Islet precursor cell (in vitro differentiated cells): ENCODE measurements around the gene ENPP4.
"Not testable (repeated sequence)": the region's sequence is repeated elsewhere in the genome, so short reads cannot be mapped to it uniquely, and the experiment has no call there.

Experiments used
- DNase-seq: peaks from one replicate; pipeline ENCODE4 v3.0.0-alpha.2; 2018

The ENPP4 gene

DNA sequence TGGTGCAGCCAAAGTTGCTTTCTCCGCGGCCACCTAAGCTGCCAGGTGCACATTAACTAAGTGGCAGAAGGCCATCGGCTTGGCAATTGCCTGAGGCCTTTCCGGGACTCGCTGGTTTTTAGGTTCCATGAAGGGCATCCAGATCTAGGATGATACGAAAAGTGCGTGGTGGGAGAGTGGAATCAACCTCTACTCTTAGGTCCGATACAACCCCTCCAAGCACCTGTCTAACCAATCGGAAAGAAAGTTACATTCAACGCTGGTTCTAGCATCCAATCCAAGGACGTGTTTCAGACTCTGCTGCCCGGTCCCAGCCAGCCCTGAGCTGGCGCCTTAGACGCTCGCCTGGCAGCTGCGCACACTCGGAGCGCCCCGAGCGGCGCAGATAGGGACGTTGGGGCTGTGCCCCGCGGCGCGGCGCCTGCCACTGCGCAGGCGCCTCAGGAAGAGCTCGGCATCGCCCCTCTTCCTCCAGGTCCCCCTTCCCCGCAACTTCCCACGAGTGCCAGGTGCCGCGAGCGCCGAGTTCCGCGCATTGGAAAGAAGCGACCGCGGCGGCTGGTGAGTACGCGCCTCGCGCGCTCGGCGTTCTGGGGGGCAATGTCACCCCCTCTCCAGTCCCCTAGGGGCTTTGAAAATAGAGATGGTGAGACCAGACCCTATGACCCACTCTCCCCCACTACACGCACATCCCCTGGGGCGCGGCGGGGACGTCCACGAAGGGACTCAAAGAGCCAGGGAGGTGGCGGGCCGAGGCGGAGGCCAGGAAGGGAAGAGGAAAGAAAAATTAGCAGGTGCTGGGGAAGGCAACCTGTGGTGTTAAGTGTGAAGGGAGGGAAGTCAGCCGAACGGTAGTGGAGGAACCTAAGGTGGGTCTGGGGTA, at the start of gene ENPP4:
TSS of gene ENPP4 (plus strand) at position 361 of the 883 bp plus-strand sequence. CDS start 9,595 bp downstream, outside the sequence.
- peak; percentile 95 for DNase-seq

DNA sequence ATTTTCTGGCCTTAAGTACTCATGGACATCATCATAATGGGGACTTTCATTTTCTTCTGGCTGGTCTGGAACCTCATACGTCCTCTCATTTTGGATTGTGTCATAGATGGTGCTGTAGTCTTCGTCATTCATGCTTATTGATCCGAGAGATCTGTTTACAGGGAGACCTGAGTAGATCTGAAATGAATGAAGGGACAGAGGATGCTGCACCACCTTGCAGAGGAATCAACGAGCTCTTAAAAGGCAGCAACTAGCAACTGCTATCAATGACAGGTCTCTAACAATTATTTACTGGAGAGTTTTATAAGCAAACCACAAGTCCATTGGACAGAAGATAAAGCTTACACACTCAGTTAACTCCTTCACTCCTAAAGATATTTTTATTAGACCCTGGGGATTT, 49.7 kb upstream of the ENPP4 start:
- DNase-seq = no peak

- DNase-seq = not testable (repeated sequence)
Observed at GRCh38 chr6:46085688-46086087, 44.1 kb upstream of the ENPP4 start.

DNA sequence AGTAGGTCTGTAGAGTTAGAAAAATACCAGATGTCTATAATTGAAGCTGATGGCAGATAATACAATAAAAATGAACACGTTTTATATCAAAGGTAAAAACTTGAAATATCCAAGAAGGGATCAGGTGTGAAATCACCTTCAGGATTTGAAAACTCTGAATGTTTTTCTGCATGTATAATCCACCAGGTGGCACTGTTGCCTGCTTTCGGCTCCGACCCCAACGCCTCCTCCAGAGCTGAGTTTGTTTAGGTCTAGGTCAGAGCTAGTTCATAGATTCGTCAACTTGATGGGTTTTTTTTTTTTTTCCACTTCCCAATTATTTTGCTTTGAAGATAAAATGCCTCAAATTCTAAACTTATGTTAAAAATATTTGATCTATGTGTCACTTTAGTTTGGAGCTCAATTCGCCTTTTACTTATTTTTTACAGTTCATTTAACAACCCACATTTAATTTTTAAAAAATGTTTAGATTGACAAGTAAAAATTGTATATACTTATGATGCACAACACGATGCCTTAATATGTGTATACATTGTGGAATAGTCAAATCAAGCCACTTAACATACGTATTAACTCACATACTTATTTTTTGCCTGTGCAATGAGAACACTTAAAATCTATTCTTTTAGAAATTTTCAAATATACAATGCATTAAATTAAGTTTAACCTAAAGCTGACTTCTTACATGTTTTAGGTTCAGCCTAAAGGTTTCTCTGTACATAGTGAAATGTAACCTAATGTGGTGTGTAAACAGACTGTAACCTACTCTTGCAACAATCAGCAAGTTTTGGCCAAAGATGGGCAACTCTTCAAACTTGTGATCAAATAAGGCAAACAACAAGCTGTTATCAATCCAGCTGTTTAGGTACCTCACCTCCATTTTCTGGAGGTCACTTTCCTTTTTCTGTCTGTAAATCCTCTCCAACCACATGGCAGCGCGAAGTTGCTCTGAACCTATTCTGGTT, 39.4 kb upstream of the ENPP4 start:
- peak; percentile 67 for DNase-seq

- no peak for DNase-seq
Observed at GRCh38 chr6:46091080-46091478, 38.7 kb upstream of the ENPP4 start.

GRCh38 chr6:46095251-46095650, 34.5 kb upstream of the ENPP4 start:
- no peak for DNase-seq

DNA sequence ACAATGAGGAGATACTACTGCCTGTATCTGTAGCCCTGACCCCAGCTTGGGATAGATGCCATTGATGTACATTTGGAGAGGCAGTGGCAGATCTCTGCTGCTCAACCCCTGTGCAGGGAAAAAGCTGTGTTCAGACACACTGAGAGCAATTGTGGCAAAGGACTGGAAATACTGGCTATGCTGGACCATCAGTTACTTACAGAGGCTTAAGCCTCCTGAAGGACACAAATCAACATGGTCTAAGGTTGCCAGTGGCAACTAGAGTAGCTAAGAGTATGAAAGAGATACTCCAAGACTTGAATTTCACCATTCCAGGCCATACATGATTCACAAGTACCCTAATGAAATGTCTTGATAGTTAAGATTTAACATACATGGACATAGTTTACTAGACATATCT, 32.4 kb upstream of the ENPP4 start:
- no peak for DNase-seq

DNA sequence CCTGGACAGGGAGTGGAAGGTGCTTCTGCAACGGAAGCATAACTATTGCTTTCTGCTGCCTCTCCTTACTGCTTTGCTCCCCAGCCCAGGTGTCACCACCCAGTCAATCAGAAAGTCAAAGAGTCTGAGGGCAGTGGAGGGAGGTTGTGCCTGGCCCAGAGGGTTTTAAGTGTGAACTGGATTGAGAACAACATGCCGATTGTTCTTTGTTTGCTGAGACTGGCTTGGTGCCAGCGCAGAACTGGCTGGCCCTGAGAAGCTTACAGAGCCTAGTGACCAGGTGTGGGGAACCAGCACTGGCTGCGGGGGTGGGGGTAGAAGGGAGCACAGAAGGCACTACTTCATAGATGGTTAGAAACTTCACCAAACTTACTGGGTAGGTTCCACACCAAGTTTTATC, 31.1 kb upstream of the ENPP4 start:
- DNase-seq = no peak

DNA sequence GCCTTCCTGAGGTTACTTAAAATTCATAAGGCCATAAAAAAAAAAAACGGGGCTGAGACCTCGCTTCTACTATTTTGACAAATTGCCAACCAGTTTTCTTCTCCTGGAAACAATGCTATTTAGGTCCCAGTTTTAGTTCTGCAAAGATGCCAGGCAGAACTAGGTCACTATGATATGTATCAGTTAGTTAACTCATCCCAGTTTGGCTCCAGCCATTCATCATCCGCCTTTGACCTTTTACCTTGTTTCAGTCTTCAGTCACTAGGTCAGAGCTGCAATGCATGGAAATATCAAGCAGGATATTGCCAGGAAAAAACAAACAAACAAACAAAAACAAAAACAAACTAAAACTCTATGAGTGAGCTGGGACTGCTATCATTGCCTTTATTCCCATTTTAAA, 29.8 kb upstream of the ENPP4 start:
- DNase-seq = no peak

GRCh38 chr6:46102123-46102522, 27.7 kb upstream of the ENPP4 start:
- no peak for DNase-seq

GRCh38 chr6:46103441-46104115, 26.2 kb upstream of the ENPP4 start:
- DNase-seq = no peak

DNA sequence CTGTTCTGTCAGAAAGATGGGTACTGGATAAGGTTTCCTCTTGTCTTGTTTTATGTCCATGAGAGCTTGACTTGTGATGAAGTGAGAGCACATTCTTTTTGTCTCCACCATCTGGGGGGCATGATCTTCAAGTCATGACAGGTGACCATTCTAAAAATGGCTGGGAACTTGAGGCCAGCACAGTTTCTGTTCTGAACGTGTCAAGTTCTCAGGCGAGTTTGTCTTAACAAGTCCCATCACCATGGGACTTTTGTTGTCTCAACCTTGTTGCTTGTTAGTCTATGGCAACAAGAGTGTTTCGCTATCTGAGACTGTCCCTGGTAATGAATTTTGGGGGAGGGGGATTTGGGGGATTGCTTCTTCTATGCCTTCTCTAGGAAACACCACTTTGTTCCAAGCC, 25.6 kb upstream of the ENPP4 start:
- DNase-seq = no peak

- no peak for DNase-seq
Observed at GRCh38 chr6:46105568-46105967, 24.2 kb upstream of the ENPP4 start.

DNA sequence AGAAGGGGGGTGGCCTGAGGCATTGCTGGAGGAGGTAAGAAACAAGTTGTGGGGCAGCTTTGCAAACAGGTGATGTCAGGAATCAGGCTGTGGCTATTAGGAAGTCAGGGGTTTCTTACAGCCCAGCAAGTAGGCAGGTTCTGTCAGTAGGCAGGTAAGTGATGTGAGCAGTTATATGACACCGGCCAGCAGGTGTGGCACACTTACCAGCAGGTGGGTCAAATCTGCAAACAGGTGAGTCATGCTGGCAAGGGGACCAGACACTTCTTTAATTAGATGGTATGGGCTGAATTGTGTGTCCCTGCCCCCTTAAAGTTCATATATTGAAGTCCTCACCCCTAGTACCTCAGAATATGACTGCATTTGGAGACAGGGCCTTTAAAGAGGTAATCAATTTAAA, 16.4 kb upstream of the ENPP4 start:
- no peak for DNase-seq

GRCh38 chr6:46115634-46116033, 14.2 kb upstream of the ENPP4 start:
- no peak for DNase-seq

GRCh38 chr6:46116289-46116688, 13.5 kb upstream of the ENPP4 start:
- DNase-seq = no peak

GRCh38 chr6:46118157-46118556, 11.6 kb upstream of the ENPP4 start:
- DNase-seq = no peak

DNA sequence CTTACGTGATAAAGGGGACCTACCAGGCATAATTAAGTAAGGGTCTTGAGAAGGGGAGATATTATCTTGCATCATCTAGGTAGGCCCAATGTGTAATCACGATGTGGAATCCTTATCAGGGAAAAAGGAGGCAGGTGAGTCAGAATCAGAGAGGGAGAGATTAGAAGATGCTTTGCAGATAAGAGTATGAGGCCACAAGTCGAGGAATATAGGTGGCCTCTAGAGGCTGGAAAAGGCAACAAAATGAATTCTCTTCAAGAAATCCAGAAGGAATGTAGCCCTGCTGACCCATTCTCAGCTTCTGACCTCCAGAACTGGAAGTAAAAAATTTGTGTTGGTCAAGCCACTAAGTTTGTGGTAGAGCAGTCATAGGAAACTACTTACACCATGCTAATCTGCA, 11.0 kb upstream of the ENPP4 start:
- no peak for DNase-seq

GRCh38 chr6:46119679-46120078, 10.1 kb upstream of the ENPP4 start:
- not testable (repeated sequence) for DNase-seq

- no peak for DNase-seq
Observed at GRCh38 chr6:46128476-46128875, 1.3 kb upstream of the ENPP4 start.

GRCh38 chr6:46129291-46129628, 529 bp upstream of the ENPP4 start:
- no peak for DNase-seq

- no peak for DNase-seq
Observed at GRCh38 chr6:46130666-46131065, 877 bp downstream of the ENPP4 start.

DNA sequence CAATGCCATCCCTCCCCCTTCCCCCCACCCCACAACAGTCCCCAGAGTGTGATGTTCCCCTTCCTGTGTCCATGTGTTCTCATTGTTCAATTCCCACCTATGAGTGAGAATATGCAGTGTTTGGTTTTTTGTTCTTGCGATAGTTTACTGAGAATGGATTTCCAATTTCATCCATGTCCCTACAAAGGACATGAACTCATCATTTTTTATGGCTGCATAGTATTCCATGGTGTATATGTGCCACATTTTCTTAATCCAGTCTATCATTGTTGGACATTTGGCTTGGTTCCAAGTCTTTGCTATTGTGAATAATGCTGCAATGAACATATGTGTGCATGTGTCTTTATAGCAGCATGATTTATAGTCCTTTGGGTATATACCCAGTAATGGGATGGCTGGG, 1.5 kb downstream of the ENPP4 start:
- DNase-seq = not testable (repeated sequence)
